GM19372 (cell line): ENCODE measurements around the gene ELFN1.
"Not testable (repeated sequence)": the region's sequence is repeated elsewhere in the genome, so short reads cannot be mapped to it uniquely, and the experiment has no call there.

ENCODE experiments used
- ATAC-seq: cut with Tn5 transposase; IDR thresholded peaks from one replicate; pipeline ENCODE4 v1.9.1; 2021; ENCODE audit warnings: mild to moderate bottlenecking, low read depth, moderate library complexity; ENCODE audit not compliant: unreplicated experiment

ELFN1 gene

DNA sequence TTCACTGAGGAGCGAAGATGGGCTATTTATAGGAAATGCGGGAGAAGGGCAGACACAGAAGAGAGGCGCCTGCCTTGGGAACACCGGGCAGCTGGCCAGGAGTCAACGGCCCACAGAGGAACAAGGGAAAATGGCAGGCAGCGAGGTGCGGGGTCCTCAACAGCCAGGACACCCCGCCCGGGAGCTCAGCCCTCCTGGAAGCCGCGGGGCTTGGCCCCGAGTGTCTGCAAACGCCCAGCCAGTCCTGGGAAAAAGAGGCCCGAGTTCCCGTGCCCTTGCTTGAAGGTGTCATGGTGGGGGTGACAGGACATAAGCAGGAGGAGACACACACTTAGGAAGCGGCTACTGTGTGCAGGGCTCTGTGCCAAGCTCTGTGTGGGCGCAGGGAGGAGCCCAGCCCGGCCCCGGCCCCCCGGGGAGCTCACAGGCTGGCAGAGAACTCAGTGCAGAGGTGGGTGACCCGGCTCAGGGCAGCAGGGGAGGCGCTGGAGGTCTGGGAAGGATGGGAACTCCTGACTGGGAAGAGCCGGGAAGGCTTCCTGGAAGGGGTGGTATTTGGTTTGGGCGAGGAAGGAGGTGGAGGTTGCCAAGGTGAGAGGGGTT lies 79.9 kb downstream of the ELFN1 start:
- ATAC-seq, result no peak

DNA sequence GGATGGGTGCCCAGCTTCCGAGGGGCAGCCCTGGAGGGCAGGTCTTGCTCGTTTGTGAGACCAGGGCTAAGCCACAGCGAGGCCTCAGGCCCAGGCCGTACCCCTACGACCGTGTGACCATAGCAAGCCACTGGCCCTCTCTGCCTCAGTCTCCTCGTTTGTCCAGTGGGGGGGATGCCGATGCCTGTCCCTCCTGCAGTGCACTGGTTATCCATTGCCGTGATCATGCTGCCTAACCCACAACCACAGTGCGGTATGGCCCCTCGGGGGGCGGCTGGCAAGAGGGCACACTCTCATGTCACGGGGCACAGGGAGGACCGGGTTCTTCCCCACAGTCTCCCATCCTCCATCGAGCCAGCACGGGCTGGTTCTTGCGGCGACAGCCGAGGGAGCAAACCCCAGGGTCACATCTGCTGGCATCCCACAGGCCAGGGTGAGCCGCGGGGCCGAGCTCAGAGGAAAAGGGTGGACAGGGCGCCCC lies 80.5 kb downstream of the ELFN1 start:
- ATAC-seq, result no peak

GRCh38 chr7:1752111-1752510 lies 82.0 kb downstream of the ELFN1 start:
- no peak for ATAC-seq

GRCh38 chr7:1752771-1753563 lies 82.9 kb downstream of the ELFN1 start:
- ATAC-seq, result no peak

GRCh38 chr7:1753564-1753867 lies 83.4 kb downstream of the ELFN1 start:
- ATAC-seq, result no peak

DNA sequence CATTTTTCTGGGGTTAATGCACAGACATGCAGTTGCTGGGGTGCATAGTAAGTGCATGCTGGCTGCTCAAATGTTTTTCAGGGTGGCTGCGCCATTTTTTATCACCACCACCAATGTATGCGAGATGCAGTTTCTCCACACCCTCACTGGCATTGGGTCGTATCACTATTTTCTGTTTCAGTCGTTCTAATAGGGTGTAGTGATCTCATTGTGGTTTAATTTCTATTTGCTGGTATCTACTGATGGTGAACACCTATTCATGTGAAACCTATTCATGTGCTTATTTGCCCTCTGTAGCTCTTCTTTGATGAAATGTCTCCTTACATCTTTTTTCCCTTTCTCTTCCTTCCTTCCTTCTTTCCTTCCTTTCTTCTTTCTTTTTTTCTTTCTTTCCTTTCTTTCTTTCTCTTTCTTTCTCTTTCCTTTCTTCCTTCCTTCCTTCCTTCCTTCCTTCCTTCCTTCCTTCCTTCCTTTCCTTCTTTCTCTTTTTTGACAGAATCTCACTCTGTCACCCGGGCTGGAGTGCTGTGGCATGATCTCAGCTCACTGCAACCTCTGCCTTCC lies 84.3 kb downstream of the ELFN1 start:
- ATAC-seq, result no peak

GRCh38 chr7:1755783-1756625 lies 85.9 kb downstream of the ELFN1 start:
- ATAC-seq, result no peak

DNA sequence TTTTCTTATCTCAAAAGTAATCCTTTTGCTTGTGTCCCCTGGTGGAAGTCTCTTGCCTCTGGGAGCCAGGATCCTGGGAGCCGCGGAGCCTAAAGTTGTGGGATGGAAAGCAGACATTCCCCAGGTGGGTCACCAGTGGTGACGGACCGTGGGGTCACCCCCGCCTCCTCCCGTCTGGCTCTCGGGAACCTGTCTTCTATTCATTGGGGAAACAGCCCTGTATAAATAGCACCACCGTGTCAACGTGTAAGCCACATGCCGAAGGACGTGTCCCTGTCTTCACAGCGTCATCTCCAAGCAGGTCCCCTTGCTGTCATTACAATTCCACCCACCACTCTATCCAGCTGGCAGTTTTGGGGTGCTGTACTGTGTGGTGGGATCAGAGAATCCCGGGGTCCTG lies 87.5 kb downstream of the ELFN1 start:
- no peak for ATAC-seq

DNA sequence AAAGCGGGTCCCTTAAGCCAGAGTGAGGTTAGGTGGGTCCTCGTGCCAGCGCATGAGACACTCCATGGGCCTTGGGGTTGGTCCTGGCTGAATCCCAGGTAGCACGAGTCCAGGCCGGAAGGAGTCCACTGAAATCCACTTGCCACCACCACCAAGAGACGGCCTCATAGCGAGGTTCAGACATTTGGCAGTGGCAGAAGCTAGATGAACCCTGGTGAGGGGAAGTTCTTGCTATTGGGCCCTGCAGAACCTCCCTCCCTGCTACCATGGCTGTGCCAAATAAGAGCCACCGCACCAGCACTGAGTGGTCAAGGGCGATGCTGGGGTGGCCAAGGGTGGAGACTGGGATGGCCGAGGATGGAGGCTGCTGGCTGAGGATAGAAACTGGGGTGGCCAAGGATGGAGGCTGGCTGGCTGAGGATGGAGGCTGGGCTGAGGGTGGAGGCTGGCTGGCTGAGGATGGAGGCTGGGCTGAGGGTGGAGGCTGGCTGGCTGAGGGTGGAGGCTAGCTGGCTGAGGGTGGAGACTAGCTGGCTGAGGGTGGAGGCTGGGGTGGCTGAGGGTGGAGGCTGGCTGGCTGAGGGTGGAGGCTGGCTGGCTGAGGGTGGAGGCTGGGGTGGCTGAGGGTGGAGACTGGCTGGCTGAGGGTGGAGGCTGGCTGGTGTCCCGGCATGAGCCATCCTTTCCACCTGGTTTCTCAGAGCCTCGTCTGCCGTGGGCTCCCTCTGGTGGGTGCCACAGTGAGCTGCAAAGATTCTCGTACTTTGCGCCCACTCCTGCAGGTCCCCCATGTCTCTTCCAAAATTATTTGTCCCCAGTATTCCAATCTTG lies 88.2 kb downstream of the ELFN1 start:
- no peak for ATAC-seq

GRCh38 chr7:1758859-1759521 lies 88.9 kb downstream of the ELFN1 start:
- no peak for ATAC-seq

- ATAC-seq, result no peak
Measured at GRCh38 chr7:1761097-1761496, 91.0 kb downstream of the ELFN1 start.

- ATAC-seq, result no peak
Measured at GRCh38 chr7:1761774-1762173, 91.7 kb downstream of the ELFN1 start.

GRCh38 chr7:1762238-1762945 lies 92.3 kb downstream of the ELFN1 start:
- ATAC-seq, result no peak

GRCh38 chr7:1763033-1763432 lies 93.0 kb downstream of the ELFN1 start:
- no peak for ATAC-seq

DNA sequence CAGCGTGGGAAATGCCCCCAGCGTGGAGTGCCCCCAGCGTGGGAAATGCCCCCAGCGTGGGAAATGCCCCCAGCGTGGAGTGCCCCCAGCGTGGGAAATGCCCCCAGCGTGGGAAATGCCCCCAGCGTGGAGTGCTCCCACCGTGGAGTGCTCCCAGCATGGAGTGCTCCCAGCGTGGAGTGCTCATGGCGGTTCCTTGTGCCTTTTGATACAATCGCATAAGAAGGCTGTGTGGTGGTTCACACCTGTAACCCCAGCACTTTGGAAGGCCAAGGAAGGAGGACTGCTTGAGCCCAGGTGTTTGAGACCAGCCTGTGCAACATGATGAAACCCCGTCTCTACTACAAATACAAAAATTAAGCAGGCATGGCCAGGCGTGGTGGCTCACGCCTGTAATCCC lies 93.8 kb downstream of the ELFN1 start:
- not testable (repeated sequence) for ATAC-seq

DNA sequence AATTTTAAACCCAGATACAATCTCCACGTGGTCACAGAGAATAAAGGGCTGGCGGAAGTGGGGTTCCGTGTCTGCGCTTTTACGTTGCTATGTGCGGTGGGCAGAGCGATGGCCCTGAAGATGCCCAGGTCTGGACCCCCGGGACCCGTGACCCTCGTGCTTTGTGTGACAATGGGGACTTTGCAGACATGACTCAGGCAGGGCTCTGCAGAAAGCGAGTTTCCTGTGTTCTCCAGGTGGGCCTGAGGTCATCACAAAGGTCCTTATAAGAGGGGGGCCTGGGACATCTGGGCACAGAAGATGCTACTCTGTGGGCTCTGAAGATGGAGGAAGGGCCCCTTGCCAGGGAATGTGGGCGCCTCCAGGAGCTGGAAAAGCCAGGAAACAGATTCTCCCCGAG lies 95.3 kb downstream of the ELFN1 start:
- ATAC-seq, result no peak

GRCh38 chr7:1767524-1767923 lies 97.4 kb downstream of the ELFN1 start:
- no peak for ATAC-seq

DNA sequence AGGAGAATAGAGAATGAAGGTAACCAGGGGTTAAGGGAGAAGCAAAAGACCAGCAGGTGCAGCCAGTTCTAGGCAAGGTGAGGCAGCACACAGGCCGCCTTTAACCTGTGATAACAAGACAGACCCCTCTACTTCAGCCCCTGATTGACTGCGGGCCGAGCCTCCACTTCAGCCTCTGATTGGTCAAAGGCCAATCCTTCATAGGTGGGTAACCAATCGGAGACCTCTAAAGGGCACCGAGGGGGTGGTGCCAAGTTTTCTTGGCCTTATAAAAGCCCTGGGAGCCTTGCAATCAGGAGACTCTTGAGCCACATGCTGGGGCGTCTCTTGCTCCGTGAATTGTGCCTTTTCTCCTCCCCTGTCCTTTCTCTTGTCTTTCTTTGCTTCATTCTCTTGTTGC lies 98.8 kb downstream of the ELFN1 start:
- no peak for ATAC-seq
